ENCODE data around the gene SLCO2B1. TPM values are rescaled to one million over a fixed set of nuclear protein-coding genes. Genes with fewer than 3 reads are reported as not detected.

SLCO2B1 gene
- total RNA-seq, 6 experiments from 2014 or later = not detected

DNA sequence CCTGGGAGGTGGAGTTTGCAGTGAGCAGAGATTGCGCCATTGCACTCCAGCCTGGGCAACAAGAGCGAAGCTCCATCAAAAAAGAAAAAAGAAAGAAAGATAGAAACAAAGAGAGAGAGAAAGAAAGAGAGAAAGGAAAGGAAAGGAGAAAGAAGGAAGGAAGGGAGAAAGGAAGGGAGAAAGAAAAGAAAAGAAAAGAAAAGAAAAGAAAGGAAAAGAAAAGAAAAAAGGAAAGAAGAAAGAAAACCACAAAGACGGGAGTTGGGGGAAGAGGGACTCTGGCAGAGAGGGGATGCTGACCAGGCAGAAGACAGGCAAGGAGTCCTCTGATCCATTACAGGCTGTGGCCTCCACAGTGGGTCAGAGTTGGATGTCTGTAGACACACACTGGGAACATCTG lies 18.8 kb upstream of the SLCO2B1 start:
- TF ChIP-seq, protein P1, sequence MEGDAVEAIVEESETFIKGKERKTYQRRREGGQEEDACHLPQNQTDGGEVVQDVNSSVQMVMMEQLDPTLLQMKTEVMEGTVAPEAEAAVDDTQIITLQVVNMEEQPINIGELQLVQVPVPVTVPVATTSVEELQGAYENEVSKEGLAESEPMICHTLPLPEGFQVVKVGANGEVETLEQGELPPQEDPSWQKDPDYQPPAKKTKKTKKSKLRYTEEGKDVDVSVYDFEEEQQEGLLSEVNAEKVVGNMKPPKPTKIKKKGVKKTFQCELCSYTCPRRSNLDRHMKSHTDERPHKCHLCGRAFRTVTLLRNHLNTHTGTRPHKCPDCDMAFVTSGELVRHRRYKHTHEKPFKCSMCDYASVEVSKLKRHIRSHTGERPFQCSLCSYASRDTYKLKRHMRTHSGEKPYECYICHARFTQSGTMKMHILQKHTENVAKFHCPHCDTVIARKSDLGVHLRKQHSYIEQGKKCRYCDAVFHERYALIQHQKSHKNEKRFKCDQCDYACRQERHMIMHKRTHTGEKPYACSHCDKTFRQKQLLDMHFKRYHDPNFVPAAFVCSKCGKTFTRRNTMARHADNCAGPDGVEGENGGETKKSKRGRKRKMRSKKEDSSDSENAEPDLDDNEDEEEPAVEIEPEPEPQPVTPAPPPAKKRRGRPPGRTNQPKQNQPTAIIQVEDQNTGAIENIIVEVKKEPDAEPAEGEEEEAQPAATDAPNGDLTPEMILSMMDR (IDR thresholded peaks at IDR 0.05) = no peak
- Mint-ChIP-seq H3K4me3 (no peak overlapping the region), H3K36me3 (ENCODE audit: low read depth) (peaks cover 4% of the 10 kb centered on the region; the same call in 1 of the 2 replicates), H3K4me1 (ENCODE audit: low read depth) (no peaks in the 10 kb centered on the region), H3K27ac (no peak overlapping the region), H3K9me3 (peaks cover 8% of the 10 kb centered on the region; the same call in 1 of the 2 replicates), H3K27me3 (ENCODE audit: insufficient read depth) (peaks cover 60% of the 10 kb centered on the region)
- DNase-seq = no peak

DNA sequence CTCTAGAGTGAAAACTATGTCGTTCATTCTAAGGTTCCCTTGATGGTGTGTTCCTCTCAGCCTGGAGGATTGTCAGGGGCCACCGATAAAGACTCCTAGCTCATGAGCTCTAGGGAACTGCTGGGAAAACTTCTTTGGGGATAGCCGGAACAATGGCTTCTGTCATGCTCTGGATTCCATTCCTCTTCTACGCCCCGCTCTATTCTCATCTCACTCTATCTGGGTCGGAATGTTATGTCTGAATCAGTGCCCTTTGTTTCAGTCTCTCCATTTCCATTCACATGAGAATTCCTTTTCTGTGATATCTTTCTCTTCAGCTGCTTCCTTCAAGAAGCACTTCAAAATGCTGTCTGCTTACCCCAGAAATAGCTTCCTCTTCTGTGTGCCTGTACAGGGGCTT lies 16.9 kb upstream of the SLCO2B1 start:
- Mint-ChIP-seq H3K9me3 (peaks cover 3% of the 10 kb centered on the region; the same call in 1 of the 2 replicates), H3K27ac (no peak overlapping the region), H3K4me3 (no peak overlapping the region), H3K27me3 (ENCODE audit: insufficient read depth) (peaks cover 60% of the 10 kb centered on the region), H3K36me3 (ENCODE audit: low read depth) (no peaks in the 10 kb centered on the region), H3K4me1 (ENCODE audit: low read depth) (no peaks in the 10 kb centered on the region)
- no peak for DNase-seq
- TF ChIP-seq, protein P1 (IDR thresholded peaks at IDR 0.05) = no peak

DNA sequence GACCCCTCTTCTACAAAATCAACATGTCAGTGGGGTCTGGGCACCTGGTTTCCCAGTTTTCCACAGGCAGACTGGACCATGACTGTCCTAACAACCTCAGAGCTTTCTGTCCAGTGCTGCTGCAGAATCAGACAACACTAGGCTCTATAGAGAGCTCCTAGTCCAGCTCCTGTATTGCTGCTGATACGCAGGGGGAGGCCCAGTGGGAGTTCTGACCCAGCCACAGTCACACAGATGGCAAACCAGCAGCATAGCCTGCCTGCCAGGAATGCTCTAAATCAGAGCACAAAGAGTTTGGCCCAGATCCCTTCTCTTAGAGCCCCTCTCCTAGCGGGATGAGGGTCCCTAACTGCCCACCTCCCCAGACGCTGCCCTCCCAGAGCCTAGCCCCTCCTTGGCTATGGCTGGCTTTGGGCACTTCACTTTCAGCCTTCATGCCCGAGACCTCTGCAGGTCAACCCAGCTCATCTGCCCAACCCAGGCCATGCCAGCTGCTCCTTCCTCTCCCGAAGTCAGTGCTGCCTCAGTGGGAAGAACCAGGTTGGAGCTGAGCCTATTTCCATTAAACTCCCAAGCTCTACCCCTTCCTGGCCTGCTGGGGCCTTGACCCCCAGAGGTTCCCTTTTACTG lies 15.8 kb upstream of the SLCO2B1 start:
- Mint-ChIP-seq H3K27ac (no peak overlapping the region), H3K36me3 (ENCODE audit: low read depth) (no peaks in the 10 kb centered on the region), H3K4me1 (ENCODE audit: low read depth) (no peaks in the 10 kb centered on the region), H3K4me3 (no peak overlapping the region), H3K9me3 (no peaks in the 10 kb centered on the region), H3K27me3 (ENCODE audit: insufficient read depth) (peaks cover 51% of the 10 kb centered on the region)
- DNase-seq = no peak
- TF ChIP-seq, protein P1 (IDR thresholded peaks at IDR 0.05) = no peak

DNA sequence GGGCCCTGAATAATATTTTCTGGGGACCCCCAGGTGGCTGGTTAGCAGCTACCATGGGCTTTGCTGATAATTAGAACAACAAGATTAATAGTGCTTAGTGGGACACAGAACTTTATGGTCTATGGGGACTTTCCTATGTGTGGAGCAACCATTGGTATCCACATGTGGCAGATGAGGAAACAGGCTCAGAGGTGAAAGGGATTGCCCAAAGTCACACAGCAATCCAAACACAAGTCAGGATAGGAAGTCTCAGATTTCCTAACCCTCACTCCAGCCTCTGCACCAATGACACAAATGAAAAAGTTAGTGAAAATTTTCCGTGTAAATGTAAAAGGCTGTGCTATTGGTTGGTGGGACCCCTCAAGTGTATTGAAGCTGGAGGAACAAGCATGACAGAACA lies 15.3 kb upstream of the SLCO2B1 start:
- no peak overlapping the region for H3K4me3 Mint-ChIP-seq
- H3K36me3 Mint-ChIP-seq (ENCODE audit: low read depth) = no peaks in the 10 kb centered on the region
- TF ChIP-seq, protein P1 (IDR thresholded peaks at IDR 0.05) = no peak
- no peaks in the 10 kb centered on the region for H3K4me1 Mint-ChIP-seq (ENCODE audit: low read depth)
- peaks cover 54% of the 10 kb centered on the region for H3K27me3 Mint-ChIP-seq (ENCODE audit: insufficient read depth)
- DNase-seq = no peak
- H3K27ac Mint-ChIP-seq = no peak overlapping the region
- no peaks in the 10 kb centered on the region for H3K9me3 Mint-ChIP-seq

DNA sequence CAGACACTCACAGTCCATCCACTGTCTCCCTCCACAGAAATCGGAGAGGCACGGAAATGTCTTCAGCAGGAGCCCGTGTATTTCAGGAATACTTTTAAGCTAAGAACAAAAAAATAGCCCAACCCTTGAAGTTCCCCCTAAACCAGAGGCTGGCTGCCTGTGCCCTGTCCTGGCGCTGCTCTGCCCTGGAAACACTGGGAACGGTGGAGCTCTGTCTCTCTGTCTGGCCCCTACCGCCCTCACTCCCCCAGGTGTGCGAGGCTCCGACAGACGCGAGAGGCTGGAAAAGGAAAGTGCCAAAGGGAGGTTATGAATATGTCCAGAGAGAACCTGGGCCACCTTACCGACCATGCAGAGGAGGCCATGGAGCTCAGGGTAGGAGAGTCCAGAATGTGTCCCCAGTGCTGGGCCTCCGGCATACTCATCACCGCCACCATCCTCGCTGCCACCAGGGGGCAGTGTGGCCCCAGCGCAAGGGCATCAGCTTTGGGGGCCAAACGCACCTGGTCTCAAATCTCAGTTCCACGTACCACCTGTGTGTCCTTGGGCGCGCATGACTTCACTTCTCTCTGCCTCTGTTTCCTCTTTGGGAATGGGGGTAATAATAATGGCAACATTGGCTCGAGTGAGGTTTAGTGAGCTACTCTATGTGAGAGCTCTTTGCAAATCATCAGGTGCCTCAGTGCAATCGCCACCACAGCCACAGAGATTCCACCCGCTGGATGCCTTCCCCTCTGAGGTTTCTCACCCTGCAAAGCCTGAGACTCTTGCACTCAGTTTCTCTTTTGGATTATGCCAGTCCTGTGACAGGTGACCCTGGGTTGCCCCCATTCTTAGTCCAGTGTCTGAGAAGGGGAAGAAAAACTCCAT lies 10.4 kb upstream of the SLCO2B1 start:
- H3K27ac Mint-ChIP-seq = no peak overlapping the region
- H3K4me1 Mint-ChIP-seq (ENCODE audit: low read depth) = peaks cover 22% of the 10 kb centered on the region
- H3K36me3 Mint-ChIP-seq (ENCODE audit: low read depth) = no peaks in the 10 kb centered on the region
- peaks cover 28% of the 10 kb centered on the region for H3K27me3 Mint-ChIP-seq (ENCODE audit: insufficient read depth)
- DNase-seq = peak; percentile 10
- TF ChIP-seq, protein P1 (IDR thresholded peaks at IDR 0.05) = peak; percentile 99
- H3K4me3 Mint-ChIP-seq = no peak overlapping the region
- no peaks in the 10 kb centered on the region for H3K9me3 Mint-ChIP-seq
